HepG2 (cell line): Measurements from ENCODE around the gene CEP57L1. TPM values are rescaled to one million over a fixed set of nuclear protein-coding genes. Genes with fewer than 3 reads are reported as not detected.

Experiments used
- ATAC-seq: fragments of 200-7000 bp; cut with Tn5 transposase; 3 replicates; pipeline ENCODE4 v1.9.1; 2020; ENCODE audit warnings: mild to moderate bottlenecking, moderate library complexity
- BruUV-seq: library from RNA; stranded (reverse); fragments of 400-500 nt; replicated peaks from 2 replicates; lab custom pipeline; 2021; lab: Mats Ljungman, UMichigan
- CTCF ChIA-PET: fragments of 300-600 bp; formaldehyde crosslinking; extraction: SDS; loops from one replicate; lab custom pipeline; 2021; ENCODE audit warnings: low total read pairs, inconsistent platforms, low intra/inter-chr PET ratio; lab: Yijun Ruan, JAX
- POLR2A ChIA-PET: fragments of 350-600 bp; sonication (Branson Sonifier 250); formaldehyde crosslinking; loops from one replicate; lab custom pipeline; 2020; ENCODE audit warnings: antibody characterized with exemption, inconsistent platforms; lab: Yijun Ruan, JAX
- DNase-seq: peaks from one replicate; pipeline ENCODE4 v3.0.0-alpha.2; 2015; ENCODE audit warnings: low spot score
- FAIRE-seq: peaks from 3 replicates; lab custom pipeline; 2011; peaks lifted over from hg19 to GRCh38; lab: Jason Lieb, UNC
- H2AFZ ChIP-seq: one replicate; pipeline ENCODE4 v1.6.1; 2011; ENCODE audit warnings: low read length, inconsistent platforms
- H3K27ac ChIP-seq: fragments of 300-600 bp; 3 replicates; pipeline ENCODE4 v1.8.0; 2011; ENCODE audit warnings: mixed run types, mild to moderate bottlenecking, mixed read lengths, low read length, inconsistent platforms; ENCODE audit not compliant: insufficient read depth; ENCODE audit errors: extremely low read length
- H3K27me3 ChIP-seq, 2 experiments: fragments of 200-600 bp in 1 of 2; 2 replicates in 1 of 2; 3 replicates in 1 of 2; pipeline versions ENCODE4 v1.6.0 to v1.8.0; 2011; ENCODE audit warnings: low read length in 2 of 2, mild to moderate bottlenecking in 2 of 2, moderate library complexity in 2 of 2, inconsistent platforms in 1 of 2; ENCODE audit not compliant: insufficient read depth in 2 of 2, control insufficient read depth in 1 of 2
- H3K36me3 ChIP-seq, 2 experiments: fragments of 200-600 bp in 1 of 2; replicated peaks in 1 of 2; 2 replicates in 1 of 2; 3 replicates in 1 of 2; pipeline versions ENCODE4 v1.5.1 to v1.8.0; 2011; ENCODE audit warnings: low read length in 2 of 2, inconsistent platforms in 1 of 2; ENCODE audit not compliant: insufficient read depth in 2 of 2, control insufficient read depth in 1 of 2
- H3K4me1 ChIP-seq: 2 replicates; pipeline ENCODE4 v1.5.1; 2012; ENCODE audit warnings: low read length, inconsistent platforms; ENCODE audit not compliant: insufficient read depth
- H3K4me2 ChIP-seq: 2 replicates; pipeline ENCODE4 v1.6.0; 2011; ENCODE audit warnings: low read depth, low read length, inconsistent platforms
- H3K4me3 ChIP-seq, 3 experiments: fragments of 200-600 bp in 1 of 3; sonication (generic), shearing (Covaris generic) in 1 of 3; replicated peaks in 1 of 3; 2 replicates each; pipeline ENCODE4 v1.5.1; 2011 to 2016; ENCODE audit warnings: low read length in 3 of 3, inconsistent platforms in 2 of 3, low read depth in 2 of 3, mild to moderate bottlenecking in 2 of 3, control low read depth in 1 of 3, mixed read lengths in 1 of 3; ENCODE audit not compliant: insufficient read depth in 1 of 3
- H3K79me2 ChIP-seq: one replicate; pipeline ENCODE4 v1.6.1; 2011; ENCODE audit warnings: low read length, inconsistent platforms; ENCODE audit not compliant: insufficient read depth
- H3K9ac ChIP-seq: 2 replicates; pipeline ENCODE4 v1.6.0; 2011; ENCODE audit warnings: mild to moderate bottlenecking, low read depth, low read length, inconsistent platforms; ENCODE audit not compliant: insufficient read depth
- H3K9me3 ChIP-seq: 2 replicates; pipeline ENCODE4 v1.5.1; 2012; ENCODE audit warnings: mild to moderate bottlenecking, low read length
- H4K20me1 ChIP-seq: 2 replicates; pipeline ENCODE4 v1.6.0; 2011; ENCODE audit warnings: inconsistent platforms, mild to moderate bottlenecking, low read length, moderate library complexity; ENCODE audit not compliant: insufficient read depth
- AGO1 ChIP-seq: fragments of 200-400 bp; formaldehyde crosslinking; IDR thresholded peaks from 2 replicates; pipeline ENCODE4 v1.6.1; 2017; ENCODE audit warnings: mild to moderate bottlenecking, low read depth, low read length, moderate library complexity; ENCODE audit not compliant: poor library complexity, severe bottlenecking
- BATF2 ChIP-seq: sonication (generic); formaldehyde crosslinking; IDR thresholded peaks from 2 replicates; pipeline ENCODE4 v1.8.0; 2022; ENCODE audit warnings: mild to moderate bottlenecking, missing genetic modification reagents, moderate library complexity
- DBP ChIP-seq: sonication (generic); formaldehyde crosslinking; IDR thresholded peaks from 2 replicates; pipeline ENCODE4 v1.4.0; 2020; ENCODE audit warnings: missing genetic modification reagents; ENCODE audit errors: not compliant biosample characterization
- DNMT3B ChIP-seq: conservative IDR thresholded peaks from 2 replicates; pipeline ENCODE4 v1.6.1; 2016; ENCODE audit warnings: missing biosample characterization, control low read depth
- MAFF ChIP-seq: IDR thresholded peaks from 2 replicates; pipeline ENCODE4 v1.6.1; 2011; ENCODE audit warnings: low read depth, low read length, improper control_type of control experiment
- ZMYM2 ChIP-seq: sonication (generic); formaldehyde crosslinking; IDR thresholded peaks from 2 replicates; pipeline ENCODE4 v1.8.0; 2022; ENCODE audit warnings: mild to moderate bottlenecking, missing genetic modification reagents
- ZNF20 ChIP-seq: sonication (generic); formaldehyde crosslinking; IDR thresholded peaks from 2 replicates; pipeline ENCODE4 v1.4.0; 2020; ENCODE audit warnings: mild to moderate bottlenecking, moderate library complexity, missing genetic modification reagents
- ZNF362 ChIP-seq: sonication (generic); formaldehyde crosslinking; IDR thresholded peaks from 2 replicates; pipeline ENCODE4 v1.4.0; 2020; ENCODE audit warnings: missing genetic modification reagents, mild to moderate bottlenecking, borderline replicate concordance
- ZNF451 ChIP-seq: sonication (generic); formaldehyde crosslinking; IDR thresholded peaks from 2 replicates; pipeline ENCODE4 v1.5.0; 2020; ENCODE audit warnings: mild to moderate bottlenecking, missing genetic modification reagents
- ZNF703 ChIP-seq: sonication (generic); formaldehyde crosslinking; IDR thresholded peaks from 2 replicates; pipeline ENCODE4 v1.5.1; 2020; ENCODE audit warnings: missing genetic modification reagents, mild to moderate bottlenecking, moderate library complexity, borderline replicate concordance
- ZNF720 ChIP-seq: sonication (generic); formaldehyde crosslinking; IDR thresholded peaks from 2 replicates; pipeline ENCODE4 v1.4.0; 2020; ENCODE audit warnings: missing genetic modification reagents
- WGBS: methylation state at CpG from one replicate; pipeline ENCODE4 v1.1.6; 2017; ENCODE audit warnings: low lambda C conversion rate; 5-methylcytosine and 5-hydroxymethylcytosine counted together
- in situ Hi-C: cut with HindIII; loops from 2 replicates; pipeline ENCODE4 v1.10.0; 2017; ENCODE audit warnings: low pct_unique_long_range_greater_than_20kb; ENCODE audit not compliant: extremely low pct_ligation_motif_present
- intact Hi-C: fragments of 100-400 bp; cut with micrococcal nuclease; formaldehyde crosslinking; loops from one replicate; pipeline ENCODE4 v1.10.0; 2022; ENCODE audit not compliant: unreplicated experiment
- polyA plus RNA-seq, 8 experiments: library from polyadenylated mRNA; depleted of rRNA in 3 of 8; stranded (reverse) in 7 of 8; unstranded in 1 of 8; fragments of >200 nt; fragmentation: Illumina TruSeq in 4 of 8; extraction: Trizol in 4 of 8; gene quantifications; 2 replicates each; pipeline versions ENCODE4 v1.2.1 to v1.2.3, GENCODE V29; 2011 to 2016; ENCODE audit warnings: low read depth in 4 of 8, missing spikeins in 1 of 8, mixed read lengths in 1 of 8; ENCODE audit not compliant: insufficient read depth in 1 of 8
- total RNA-seq, 5 experiments: library from RNA; depleted of rRNA; stranded (reverse); fragments of >200 nt; fragmentation: Illumina TruSeq; extraction: Trizol; gene quantifications; 2 replicates each; pipeline ENCODE4 v1.2.3, GENCODE V29; 2016; ENCODE audit warnings: low read depth in 1 of 5

The CEP57L1 gene
- total and polyA plus RNA-seq, 2 of the 13 experiments (the other 11 are each of a cell fraction or from before 2014, with no cell fraction given), result 7.7 to 15.5 TPM

- Histone ChIP-seq H3K27me3 (no peaks in the 10 kb centered on the region), H3K4me1 (peaks cover 46% of the 10 kb centered on the region), H3K36me3 (no peaks in the 10 kb centered on the region), H3K27ac (no peak overlapping the region), H3K9me3 (no peaks in the 10 kb centered on the region), H2AFZ (no peak overlapping the region), H3K79me2 (no peaks in the 10 kb centered on the region), H3K9ac (no peak overlapping the region), H3K4me2 (no peak overlapping the region), H4K20me1 (no peaks in the 10 kb centered on the region), H3K4me3 (no peak overlapping the region)
- no TSS peak for BruUV-seq
- 94% methylated on average over 5 of the region's 5 CpGs for WGBS
- in situ Hi-C loops (no loop called here), intact Hi-C loops (no loop called here)
- FAIRE-seq (no peak), ATAC-seq (no peak), DNase-seq (no peak)
- TF ChIP-seq DBP (no peak), ZNF451 (CRISPR knock-in tag) (no peak), ZNF362 (CRISPR knock-in tag) (no peak), ZMYM2 (CRISPR knock-in tag) (no peak), ZNF703 (no peak), BATF2 (CRISPR knock-in tag) (no peak), DNMT3B (CRISPR knock-in tag) (no peak), ZNF720 (CRISPR knock-in tag) (no peak), MAFF (no peak), AGO1 (no peak), ZNF20 (CRISPR knock-in tag) (no peak)
- ChIA-PET CTCF (no interaction called here), POLR2A (no interaction called here)
Observed at GRCh38 chr6:109118337-109118736, 23.0 kb downstream of the CEP57L1 start.
